Glutamatergic neuron (in vitro differentiated cells): ENCODE measurements around the gene PCDHGA10. TPM values are rescaled to one million over a fixed set of nuclear protein-coding genes. Genes with fewer than 3 reads are reported as not detected.
"Not testable (repeated sequence)": the region's sequence is repeated elsewhere in the genome, so short reads cannot be mapped to it uniquely, and the experiment has no call there.

Experiments
- DNase-seq: peaks from one replicate; pipeline ENCODE4 v3.0.0; 2022
- H3K27ac Mint-ChIP-seq: one replicate; pipeline ENCODE4 v1.8.0; 2020; ENCODE audit warnings: mild to moderate bottlenecking, mixed read lengths, inconsistent platforms; ENCODE audit not compliant: unreplicated experiment
- H3K27me3 Mint-ChIP-seq: one replicate; pipeline ENCODE4 v1.8.0; 2020; ENCODE audit warnings: mild to moderate bottlenecking, moderate library complexity, mixed read lengths, inconsistent platforms; ENCODE audit not compliant: unreplicated experiment
- H3K36me3 Mint-ChIP-seq: one replicate; pipeline ENCODE4 v1.8.0; 2020; ENCODE audit warnings: mild to moderate bottlenecking, mixed read lengths, inconsistent platforms; ENCODE audit not compliant: unreplicated experiment
- H3K4me1 Mint-ChIP-seq: one replicate; pipeline ENCODE4 v1.8.0; 2020; ENCODE audit warnings: mild to moderate bottlenecking, low read depth, mixed read lengths, inconsistent platforms; ENCODE audit not compliant: unreplicated experiment
- H3K4me3 Mint-ChIP-seq: one replicate; pipeline ENCODE4 v1.8.0; 2020; ENCODE audit warnings: mild to moderate bottlenecking, mixed read lengths, inconsistent platforms; ENCODE audit not compliant: unreplicated experiment
- H3K9me3 Mint-ChIP-seq: one replicate; pipeline ENCODE4 v1.8.0; 2020; ENCODE audit warnings: mild to moderate bottlenecking, moderate library complexity, mixed read lengths, inconsistent platforms; ENCODE audit not compliant: unreplicated experiment
- total RNA-seq: library from RNA; stranded (reverse); fragmentation: NEBNext Ultra II Directional; extraction: Animal tissue kit (Norgen Biotek cat#: 25700); gene quantifications from one replicate; pipeline ENCODE4 v1.2.1, GENCODE V29; 2021; ENCODE audit not compliant: unreplicated experiment
- TF ChIP-seq, protein P1 (sequence below): fragments of 200-600 bp; sonication (generic); IDR thresholded peaks from one replicate; pipeline ENCODE4 v1.5.0; 2021; ENCODE audit not compliant: partially characterized antibody, unreplicated experiment

PCDHGA10 gene
- total RNA-seq, 1 donor from 2014 or later = 16.6 TPM

- H3K9me3 Mint-ChIP-seq = peaks cover 18% of the 10 kb centered on the region
- peaks cover 53% of the 10 kb centered on the region for H3K36me3 Mint-ChIP-seq
- no peaks in the 10 kb centered on the region for H3K27me3 Mint-ChIP-seq
- no peaks in the 10 kb centered on the region for H3K4me1 Mint-ChIP-seq
- TF ChIP-seq, protein P1, sequence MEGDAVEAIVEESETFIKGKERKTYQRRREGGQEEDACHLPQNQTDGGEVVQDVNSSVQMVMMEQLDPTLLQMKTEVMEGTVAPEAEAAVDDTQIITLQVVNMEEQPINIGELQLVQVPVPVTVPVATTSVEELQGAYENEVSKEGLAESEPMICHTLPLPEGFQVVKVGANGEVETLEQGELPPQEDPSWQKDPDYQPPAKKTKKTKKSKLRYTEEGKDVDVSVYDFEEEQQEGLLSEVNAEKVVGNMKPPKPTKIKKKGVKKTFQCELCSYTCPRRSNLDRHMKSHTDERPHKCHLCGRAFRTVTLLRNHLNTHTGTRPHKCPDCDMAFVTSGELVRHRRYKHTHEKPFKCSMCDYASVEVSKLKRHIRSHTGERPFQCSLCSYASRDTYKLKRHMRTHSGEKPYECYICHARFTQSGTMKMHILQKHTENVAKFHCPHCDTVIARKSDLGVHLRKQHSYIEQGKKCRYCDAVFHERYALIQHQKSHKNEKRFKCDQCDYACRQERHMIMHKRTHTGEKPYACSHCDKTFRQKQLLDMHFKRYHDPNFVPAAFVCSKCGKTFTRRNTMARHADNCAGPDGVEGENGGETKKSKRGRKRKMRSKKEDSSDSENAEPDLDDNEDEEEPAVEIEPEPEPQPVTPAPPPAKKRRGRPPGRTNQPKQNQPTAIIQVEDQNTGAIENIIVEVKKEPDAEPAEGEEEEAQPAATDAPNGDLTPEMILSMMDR = no peak
- H3K27ac Mint-ChIP-seq = no peak overlapping the region
- no peak for DNase-seq
- no peak overlapping the region for H3K4me3 Mint-ChIP-seq
These were observed 41.0 kb upstream of the PCDHGA10 start for GRCh38 chr5:141371572-141372475.

DNA sequence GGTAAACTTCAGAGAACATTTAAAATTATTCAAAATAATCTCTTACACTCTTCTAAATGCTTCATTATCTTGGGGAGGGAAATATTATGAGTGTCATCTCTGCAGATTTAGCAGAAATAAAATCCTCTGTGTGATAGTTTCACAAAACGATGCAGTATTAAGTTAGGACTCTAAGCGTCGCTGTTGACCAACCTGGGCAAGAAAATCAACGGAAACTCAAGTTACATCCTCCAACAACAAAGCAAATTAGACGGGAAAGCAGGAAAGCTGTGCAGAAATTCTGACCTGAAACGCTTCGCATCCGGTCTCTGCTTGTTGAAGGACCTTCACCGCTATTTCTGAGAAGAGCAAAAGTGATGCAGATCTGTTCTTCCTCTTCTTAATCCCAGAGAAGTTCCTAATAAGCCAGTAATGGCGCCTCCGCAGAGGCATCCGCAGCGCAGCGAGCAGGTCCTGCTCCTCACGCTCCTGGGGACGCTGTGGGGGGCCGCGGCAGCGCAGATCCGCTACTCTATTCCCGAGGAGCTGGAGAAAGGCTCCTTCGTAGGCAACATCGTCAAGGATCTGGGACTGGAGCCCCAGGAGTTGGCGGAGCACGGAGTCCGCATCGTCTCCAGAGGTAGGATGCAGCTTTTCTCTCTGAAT is 39.0 kb upstream of the PCDHGA10 start, which contains the start of gene PCDHGA6:
Gene PCDHGA6, plus strand, starts transcription at position 219 of the 645 bp plus-strand sequence. Its CDS starts 193 bp downstream, at position 412.
- no peaks in the 10 kb centered on the region for H3K27me3 Mint-ChIP-seq
- H3K27ac Mint-ChIP-seq = no peak within 1 kb of the TSS
- H3K4me1 Mint-ChIP-seq = no peaks in the 10 kb centered on the region
- H3K4me3 Mint-ChIP-seq = peak within 1 kb of the TSS; percentile 25
- H3K36me3 Mint-ChIP-seq = peaks cover 55% of the 10 kb centered on the region
- peaks cover 21% of the 10 kb centered on the region for H3K9me3 Mint-ChIP-seq
- TF ChIP-seq, protein P1 = no peak
- no peak for DNase-seq

GRCh38 chr5:141374627-141375026 is 38.2 kb upstream of the PCDHGA10 start:
- Mint-ChIP-seq H3K4me1 (no peaks in the 10 kb centered on the region), H3K9me3 (peaks cover 21% of the 10 kb centered on the region), H3K27me3 (no peaks in the 10 kb centered on the region), H3K27ac (no peak overlapping the region), H3K36me3 (peaks cover 55% of the 10 kb centered on the region), H3K4me3 (no peak overlapping the region)
- TF ChIP-seq, protein P1 = no peak
- DNase-seq = no peak

GRCh38 chr5:141375444-141376155 is 37.2 kb upstream of the PCDHGA10 start:
- H3K27me3 Mint-ChIP-seq, H3K27ac Mint-ChIP-seq, H3K4me3 Mint-ChIP-seq, H3K4me1 Mint-ChIP-seq, DNase-seq: not testable (repeated sequence)
- H3K9me3 Mint-ChIP-seq = peaks cover 18% of the 10 kb centered on the region
- H3K36me3 Mint-ChIP-seq = peaks cover 46% of the 10 kb centered on the region

- DNase-seq = no peak
- Mint-ChIP-seq H3K9me3 (peaks cover 20% of the 10 kb centered on the region), H3K4me3 (peak within 1 kb of the TSS; percentile 38), H3K36me3 (peaks cover 55% of the 10 kb centered on the region), H3K27me3 (no peaks in the 10 kb centered on the region), H3K4me1 (no peaks in the 10 kb centered on the region), H3K27ac (no peak within 1 kb of the TSS)
- TF ChIP-seq, protein P1 = no peak
These were observed 30.1 kb upstream of the PCDHGA10 start, which contains the start of gene PCDHGA7 for GRCh38 chr5:141382469-141383294. PCDHGA7 (plus strand) TSS chr5:141382742; CDS start chr5:141382900, 158 bp downstream.
